ENCODE measurements around the gene PROP1.

DNA sequence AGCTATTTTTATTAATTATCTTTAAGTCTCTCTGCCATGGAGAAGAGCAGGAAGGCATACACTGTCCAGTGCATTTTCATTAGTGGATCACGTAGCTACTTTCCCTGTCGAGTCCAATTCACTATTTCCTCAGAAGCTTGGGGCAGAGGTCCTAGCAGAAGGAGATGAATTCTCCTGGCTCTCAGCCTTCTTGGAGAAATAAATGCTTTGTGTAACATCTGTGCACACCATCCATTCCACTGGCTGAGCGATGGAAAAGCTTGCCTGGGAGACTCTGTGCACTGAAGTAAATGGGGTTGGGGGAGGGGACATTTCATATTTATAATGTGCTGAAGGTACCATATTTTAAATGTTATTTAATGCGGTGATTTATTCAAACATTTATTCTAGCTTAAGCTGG, 23.4 kb downstream of the PROP1 start:
- TF ChIP-seq, protein P1, sequence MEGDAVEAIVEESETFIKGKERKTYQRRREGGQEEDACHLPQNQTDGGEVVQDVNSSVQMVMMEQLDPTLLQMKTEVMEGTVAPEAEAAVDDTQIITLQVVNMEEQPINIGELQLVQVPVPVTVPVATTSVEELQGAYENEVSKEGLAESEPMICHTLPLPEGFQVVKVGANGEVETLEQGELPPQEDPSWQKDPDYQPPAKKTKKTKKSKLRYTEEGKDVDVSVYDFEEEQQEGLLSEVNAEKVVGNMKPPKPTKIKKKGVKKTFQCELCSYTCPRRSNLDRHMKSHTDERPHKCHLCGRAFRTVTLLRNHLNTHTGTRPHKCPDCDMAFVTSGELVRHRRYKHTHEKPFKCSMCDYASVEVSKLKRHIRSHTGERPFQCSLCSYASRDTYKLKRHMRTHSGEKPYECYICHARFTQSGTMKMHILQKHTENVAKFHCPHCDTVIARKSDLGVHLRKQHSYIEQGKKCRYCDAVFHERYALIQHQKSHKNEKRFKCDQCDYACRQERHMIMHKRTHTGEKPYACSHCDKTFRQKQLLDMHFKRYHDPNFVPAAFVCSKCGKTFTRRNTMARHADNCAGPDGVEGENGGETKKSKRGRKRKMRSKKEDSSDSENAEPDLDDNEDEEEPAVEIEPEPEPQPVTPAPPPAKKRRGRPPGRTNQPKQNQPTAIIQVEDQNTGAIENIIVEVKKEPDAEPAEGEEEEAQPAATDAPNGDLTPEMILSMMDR (conservative IDR thresholded peaks at IDR 0.05 in 1 of 2, IDR thresholded peaks at IDR 0.05 in 1 of 2; ENCODE audit: extremely low read depth in 1 of 2, insufficient read depth in 1 of 2, low read depth in 1 of 2, low read length in 2 of 2), result no peak
- TF ChIP-seq EZH2 (IDR thresholded peaks at IDR 0.05; ENCODE audit: borderline replicate concordance, low read length), result no peak

All from mammary epithelial cell (primary cell).